B cell (primary cell): ENCODE results near the gene PAWR. TPM values are rescaled to one million over a fixed set of nuclear protein-coding genes. Genes with fewer than 3 reads are reported as not detected.

Experiments used
- ATAC-seq: fragments of 200-7000 bp; cut with Tn5 transposase; one replicate; pipeline ENCODE4 v1.10.0; 2021; ENCODE audit warnings: low read depth, mild to moderate bottlenecking, moderate number of reproducible peaks, moderate library complexity
- CTCF ChIA-PET: fragments of 350-600 bp; sonication (Branson Sonifier 250); formaldehyde crosslinking; loops from one replicate; lab custom pipeline; 2021; ENCODE audit warnings: antibody characterized with exemption, inconsistent platforms; lab: Charles Lee
- POLR2A ChIA-PET: fragments of 350-600 bp; sonication (Branson Sonifier 250); formaldehyde crosslinking; loops from one replicate; lab custom pipeline; 2021; ENCODE audit warnings: antibody characterized with exemption; lab: Charles Lee
- DNase-seq: peaks from one replicate; pipeline ENCODE4 v3.0.0; 2013
- H2AFZ ChIP-seq: 2 replicates; pipeline ENCODE4 v1.6.1; 2012; ENCODE audit warnings: mild to moderate bottlenecking, low read depth, low read length; ENCODE audit not compliant: insufficient read depth, poor library complexity, severe bottlenecking
- H3K27ac ChIP-seq, 2 donors: 1 replicate in 1 of 2; 2 replicates in 1 of 2; pipeline ENCODE4 v1.5.1; 2012 to 2013; ENCODE audit warnings: low read length in 2 of 2, mild to moderate bottlenecking in 2 of 2, moderate library complexity in 1 of 2
- H3K27me3 ChIP-seq, 4 experiments: fragments of 200-600 bp in 1 of 4; sonication (generic) in 1 of 4; replicated peaks in 1 of 4; 1 replicate in 2 of 4; 2 replicates in 2 of 4; pipeline versions ENCODE4 v1.6.1 to v1.7.0; 2013 to 2016; ENCODE audit warnings: low read length in 3 of 4, mild to moderate bottlenecking in 2 of 4, mixed read lengths in 1 of 4, moderate library complexity in 1 of 4; ENCODE audit not compliant: insufficient read depth in 4 of 4, control insufficient read depth in 3 of 4; ENCODE audit errors: control extremely low read depth in 1 of 4
- H3K36me3 ChIP-seq, 2 experiments: replicated peaks in 1 of 2; 1 replicate in 1 of 2; 2 replicates in 1 of 2; pipeline versions ENCODE4 v1.6.1 to v1.7.1; 2013; ENCODE audit warnings: low read length in 1 of 2; ENCODE audit not compliant: insufficient read depth in 2 of 2, control insufficient read depth in 1 of 2; ENCODE audit errors: control extremely low read depth in 1 of 2, extremely low read depth in 1 of 2
- H3K4me1 ChIP-seq, 2 donors: fragments of 200-600 bp in 1 of 2; sonication (generic) in 1 of 2; 1 replicate in 1 of 2; 2 replicates in 1 of 2; pipeline versions ENCODE4 v1.5.1 to v1.6.1; 2013 to 2017; ENCODE audit warnings: low read length in 2 of 2; ENCODE audit not compliant: control insufficient read depth in 2 of 2, insufficient read depth in 2 of 2
- H3K4me2 ChIP-seq: replicated peaks from 2 replicates; pipeline ENCODE3; 2012; ENCODE audit warnings: mild to moderate bottlenecking, low read depth, low read length; ENCODE audit not compliant: poor library complexity, severe bottlenecking
- H3K4me3 ChIP-seq, 5 experiments: fragments of 200-600 bp in 1 of 5; sonication (generic) in 1 of 5; 1 replicate in 3 of 5; 2 replicates in 2 of 5; pipeline versions ENCODE4 v1.5.1 to v1.7.0; 2011 to 2016; ENCODE audit warnings: low read length in 4 of 5, mild to moderate bottlenecking in 4 of 5, low read depth in 2 of 5, control low read depth in 1 of 5, moderate library complexity in 1 of 5; ENCODE audit not compliant: insufficient read depth in 1 of 5; ENCODE audit errors: control extremely low read depth in 1 of 5, extremely low read depth in 1 of 5
- H3K79me2 ChIP-seq: fragments of 200-600 bp; sonication (generic); one replicate; pipeline ENCODE4 v1.6.0; 2016; ENCODE audit warnings: low read length; ENCODE audit not compliant: control insufficient read depth, insufficient read depth
- H3K9ac ChIP-seq: fragments of 200-600 bp; sonication (generic); 2 replicates; pipeline ENCODE4 v1.6.1; 2017; ENCODE audit warnings: mild to moderate bottlenecking, low read length, moderate library complexity
- H3K9me3 ChIP-seq, 3 donors: one replicate each; pipeline versions ENCODE4 v1.6.1 to v1.7.1; 2013; ENCODE audit warnings: low read length in 2 of 3; ENCODE audit not compliant: control insufficient read depth in 2 of 3, insufficient read depth in 1 of 3; ENCODE audit errors: control extremely low read depth in 1 of 3
- H4K20me1 ChIP-seq: 2 replicates; pipeline ENCODE4 v1.6.0; 2012; ENCODE audit warnings: mild to moderate bottlenecking, low read length; ENCODE audit not compliant: insufficient read depth, control insufficient read depth, poor library complexity, severe bottlenecking
- H3K27ac Mint-ChIP-seq: one replicate; pipeline ENCODE4 v1.8.0; 2021; ENCODE audit warnings: mixed read lengths
- H3K27me3 Mint-ChIP-seq: one replicate; pipeline ENCODE4 v1.8.0; 2021; ENCODE audit warnings: mixed read lengths
- H3K4me1 Mint-ChIP-seq: one replicate; pipeline ENCODE4 v1.8.0; 2021; ENCODE audit warnings: mixed read lengths
- H3K4me3 Mint-ChIP-seq: one replicate; pipeline ENCODE4 v1.8.0; 2021; ENCODE audit warnings: mixed read lengths
- H3K9me3 Mint-ChIP-seq: one replicate; pipeline ENCODE4 v1.8.0; 2022; ENCODE audit warnings: mixed read lengths; ENCODE audit not compliant: insufficient read depth
- CTCF ChIP-seq: fragments of 200-600 bp; IDR thresholded peaks from one replicate; pipeline ENCODE4 v1.8.0; 2022; ENCODE audit warnings: antibody characterized with exemption, mild to moderate bottlenecking
- EZH2 ChIP-seq: IDR thresholded peaks from 2 replicates; pipeline ENCODE4 v1.6.1; 2012; ENCODE audit warnings: borderline replicate concordance, low read depth, mild to moderate bottlenecking, moderate library complexity, low read length; ENCODE audit not compliant: insufficient read depth, poor library complexity, severe bottlenecking
- WGBS: methylation state at CpG from one replicate; pipeline ENCODE4 v1.1.5; 2013; ENCODE audit warnings: missing lambda C conversion rate; ENCODE audit not compliant: insufficient coverage; 5-methylcytosine and 5-hydroxymethylcytosine counted together
- intact Hi-C: fragments of 100-400 bp; cut with micrococcal nuclease; formaldehyde crosslinking; loops from one replicate; pipeline ENCODE4 v1.10.0; 2022
- polyA plus RNA-seq: library from polyadenylated mRNA; depleted of rRNA; stranded (reverse); fragments of >200 nt; gene quantifications from 2 replicates; pipeline ENCODE4 v1.2.3, GENCODE V29; 2012
- total RNA-seq, 2 donors: library from RNA; stranded (reverse); fragments of 120-200 nt in 1 of 2; gene quantifications; 1 replicate in 1 of 2; 2 replicates in 1 of 2; pipeline versions ENCODE4 v1.2.3 to v1.2.4, GENCODE V29; 2013 to 2022

Gene PAWR
- total and polyA plus RNA-seq, 2 donors (not counting 1 experiment from before 2014, with no cell fraction given), result 17.9 to 90.1 TPM

GRCh38 chr12:79592865-79593264 lies 97.9 kb downstream of the PAWR start:
- Mint-ChIP-seq H3K4me1 (no peaks in the 10 kb centered on the region), H3K27me3 (no peaks in the 10 kb centered on the region), H3K9me3 (no peaks in the 10 kb centered on the region), H3K4me3 (no peak overlapping the region), H3K27ac (no peak overlapping the region)
- TF ChIP-seq EZH2 (no peak), CTCF (no peak)
- ChIA-PET POLR2A (no interaction called here), CTCF (no interaction called here)
- DNase-seq, result no peak
- no CpG with 5 or more reads among the region's 3 CpGs for WGBS
- intact Hi-C loops, result no loop called here
- H3K4me2 ChIP-seq, result no peak overlapping the region
- H3K4me3 ChIP-seq, result no peak overlapping the region
- H3K27ac ChIP-seq, result no peak overlapping the region
- H3K4me1 ChIP-seq, result no peaks in the 10 kb centered on the region
- no peaks in the 10 kb centered on the region for H3K79me2 ChIP-seq
- H3K9me3 ChIP-seq, result no peaks in the 10 kb centered on the region
- peaks cover 3 to 14% of the 10 kb centered on the region in 2 experiments for H3K36me3 ChIP-seq
- H2AFZ ChIP-seq, result no peak overlapping the region
- ATAC-seq, result no peak
- no peaks in the 10 kb centered on the region for H3K27me3 ChIP-seq
- no peak overlapping the region for H3K9ac ChIP-seq
- no peaks in the 10 kb centered on the region for H4K20me1 ChIP-seq

GRCh38 chr12:79591988-79592387 lies 98.8 kb downstream of the PAWR start:
- ChIA-PET POLR2A (no interaction called here), CTCF (no interaction called here)
- Histone ChIP-seq H3K4me1 (no peaks in the 10 kb centered on the region), H3K9ac (no peak overlapping the region), H3K4me3 (no peak overlapping the region), H3K79me2 (no peaks in the 10 kb centered on the region), H4K20me1 (no peaks in the 10 kb centered on the region), H3K9me3 (no peaks in the 10 kb centered on the region), H2AFZ (no peak overlapping the region), H3K27me3 (no peaks in the 10 kb centered on the region), H3K27ac (no peak overlapping the region), H3K4me2 (no peak overlapping the region), H3K36me3 (peaks cover 3 to 14% of the 10 kb centered on the region in 2 experiments)
- ATAC-seq, result no peak
- no peaks in the 10 kb centered on the region for H3K9me3 Mint-ChIP-seq
- no peak overlapping the region for H3K27ac Mint-ChIP-seq
- H3K4me3 Mint-ChIP-seq, result no peak overlapping the region
- DNase-seq, result no peak
- intact Hi-C loops, result no loop called here
- no peaks in the 10 kb centered on the region for H3K4me1 Mint-ChIP-seq
- TF ChIP-seq CTCF, result no peak
- TF ChIP-seq EZH2, result no peak
- WGBS, result no CpG with 5 or more reads among the region's 1 CpG
- H3K27me3 Mint-ChIP-seq, result no peaks in the 10 kb centered on the region
